A673 (cell line): ENCODE measurements around the gene FREY1. TPM values are rescaled to one million over a fixed set of nuclear protein-coding genes. Genes with fewer than 3 reads are reported as not detected.

Experiments
- BruUV-seq: library from RNA; stranded (reverse); fragments of 400-500 nt; replicated peaks from 2 replicates; lab custom pipeline; 2021; lab: Mats Ljungman, UMichigan
- CTCF ChIA-PET: fragments of 300-600 bp; sonication (Branson Sonifier 250); formaldehyde crosslinking; loops from one replicate; lab custom pipeline; 2022; ENCODE audit warnings: antibody characterized with exemption; lab: Charles Lee
- POLR2A ChIA-PET: fragments of 300-600 bp; sonication (Branson Sonifier 250); formaldehyde crosslinking; loops from one replicate; lab custom pipeline; 2022; ENCODE audit warnings: antibody characterized with exemption; ENCODE audit not compliant: low non-redundant PET; lab: Charles Lee
- DNase-seq: peaks from one replicate; pipeline ENCODE4 v3.0.0-alpha.2; 2015; ENCODE audit warnings: low spot score
- H3K27ac ChIP-seq: fragments of 200-600 bp; sonication (generic); 2 replicates; pipeline ENCODE4 v1.5.1; 2016; ENCODE audit warnings: mixed run types, low read depth, mild to moderate bottlenecking, mixed read lengths, antibody characterized with exemption, low read length; ENCODE audit not compliant: poor library complexity, severe bottlenecking
- H3K27me3 ChIP-seq: fragments of 200-600 bp; sonication (generic); replicated peaks from 2 replicates; pipeline ENCODE4 v1.6.1; 2017; ENCODE audit warnings: mixed run types, low read depth, mild to moderate bottlenecking, mixed read lengths, antibody characterized with exemption, low read length; ENCODE audit not compliant: insufficient read depth, poor library complexity
- H3K36me3 ChIP-seq: fragments of 200-600 bp; sonication (generic); 2 replicates; pipeline ENCODE4 v1.6.1; 2016; ENCODE audit warnings: mixed run types, mild to moderate bottlenecking, mixed read lengths, antibody characterized with exemption, low read length; ENCODE audit not compliant: insufficient read depth, poor library complexity, severe bottlenecking
- H3K4me1 ChIP-seq: fragments of 200-600 bp; sonication (generic); 2 replicates; pipeline ENCODE4 v1.6.1; 2017; ENCODE audit warnings: mixed run types, mild to moderate bottlenecking, mixed read lengths, antibody characterized with exemption, low read length; ENCODE audit not compliant: insufficient read depth, poor library complexity, severe bottlenecking
- H3K4me3 ChIP-seq: fragments of 200-600 bp; sonication (generic); 2 replicates; pipeline ENCODE4 v1.5.1; 2016; ENCODE audit warnings: low read depth, mixed run types, mild to moderate bottlenecking, mixed read lengths, low read length; ENCODE audit not compliant: poor library complexity, severe bottlenecking
- H3K9me3 ChIP-seq: fragments of 200-600 bp; sonication (generic); 2 replicates; pipeline ENCODE4 v1.6.1; 2016; ENCODE audit warnings: mixed run types, low read depth, mild to moderate bottlenecking, mixed read lengths, antibody characterized with exemption, low read length; ENCODE audit not compliant: poor library complexity, severe bottlenecking
- CTCF ChIP-seq: fragments of 300-800, 200-600 bp; sonication (generic); conservative IDR thresholded peaks from 2 replicates; pipeline ENCODE4 v1.5.1; 2017; ENCODE audit warnings: low read depth, mild to moderate bottlenecking, antibody characterized with exemption, low read length, moderate library complexity, mixed read lengths
- EZH2 ChIP-seq: fragments of 200-600 bp; sonication (generic); IDR thresholded peaks from 2 replicates; pipeline ENCODE4 v1.6.1; 2017; ENCODE audit warnings: borderline replicate concordance, low read depth, mild to moderate bottlenecking, mixed read lengths, antibody characterized with exemption, low read length; ENCODE audit not compliant: poor library complexity, severe bottlenecking
- intact Hi-C: fragments of 100-400 bp; cut with micrococcal nuclease; formaldehyde crosslinking; loops from one replicate; pipeline ENCODE4 v1.10.0; 2022; ENCODE audit not compliant: unreplicated experiment
- total RNA-seq: library from RNA; stranded (reverse); gene quantifications from 2 replicates; pipeline ENCODE4 v1.2.3, GENCODE V29; 2021

The FREY1 gene
- total RNA-seq, 1 experiment from 2014 or later: 3.8 TPM

DNA sequence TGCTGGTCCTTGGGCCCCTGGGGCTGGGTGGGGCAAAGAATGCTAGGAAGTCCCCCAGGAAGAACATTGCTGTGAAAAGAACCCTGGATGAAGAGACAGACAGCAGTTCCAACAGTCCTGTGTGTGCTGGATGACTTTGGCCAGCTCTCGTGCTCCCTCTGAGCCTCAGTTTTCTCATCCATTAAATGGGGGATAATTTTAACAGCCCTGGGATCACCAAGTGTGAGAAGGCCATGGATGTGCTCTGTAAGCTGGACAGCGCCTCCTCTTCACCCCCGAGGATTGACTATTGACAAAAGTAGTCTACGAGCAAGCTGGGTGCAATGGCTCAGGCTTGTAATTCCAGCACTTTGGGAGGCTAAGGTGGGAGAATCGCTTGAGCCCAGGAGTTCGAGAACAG lies 17.9 kb upstream of the FREY1 start:
- no peaks in the 10 kb centered on the region for H3K27me3 ChIP-seq
- TF ChIP-seq CTCF (no peak), EZH2 (no peak)
- TSS peak; percentile 36 for BruUV-seq
- intact Hi-C loops: no loop called here
- POLR2A ChIA-PET: no interaction called here
- no peak overlapping the region for H3K4me3 ChIP-seq
- H3K36me3 ChIP-seq: no peaks in the 10 kb centered on the region
- CTCF ChIA-PET: interaction anchor here (0.7 to 0.8 kb wide), 2 partner anchors 38 to 71 kb away, joined by 3 to 4 read pairs; no protein-coding TSS in a partner anchor
- H3K27ac ChIP-seq: no peak overlapping the region
- no peak for DNase-seq
- H3K4me1 ChIP-seq: peaks cover 7% of the 10 kb centered on the region
- H3K9me3 ChIP-seq: no peaks in the 10 kb centered on the region

DNA sequence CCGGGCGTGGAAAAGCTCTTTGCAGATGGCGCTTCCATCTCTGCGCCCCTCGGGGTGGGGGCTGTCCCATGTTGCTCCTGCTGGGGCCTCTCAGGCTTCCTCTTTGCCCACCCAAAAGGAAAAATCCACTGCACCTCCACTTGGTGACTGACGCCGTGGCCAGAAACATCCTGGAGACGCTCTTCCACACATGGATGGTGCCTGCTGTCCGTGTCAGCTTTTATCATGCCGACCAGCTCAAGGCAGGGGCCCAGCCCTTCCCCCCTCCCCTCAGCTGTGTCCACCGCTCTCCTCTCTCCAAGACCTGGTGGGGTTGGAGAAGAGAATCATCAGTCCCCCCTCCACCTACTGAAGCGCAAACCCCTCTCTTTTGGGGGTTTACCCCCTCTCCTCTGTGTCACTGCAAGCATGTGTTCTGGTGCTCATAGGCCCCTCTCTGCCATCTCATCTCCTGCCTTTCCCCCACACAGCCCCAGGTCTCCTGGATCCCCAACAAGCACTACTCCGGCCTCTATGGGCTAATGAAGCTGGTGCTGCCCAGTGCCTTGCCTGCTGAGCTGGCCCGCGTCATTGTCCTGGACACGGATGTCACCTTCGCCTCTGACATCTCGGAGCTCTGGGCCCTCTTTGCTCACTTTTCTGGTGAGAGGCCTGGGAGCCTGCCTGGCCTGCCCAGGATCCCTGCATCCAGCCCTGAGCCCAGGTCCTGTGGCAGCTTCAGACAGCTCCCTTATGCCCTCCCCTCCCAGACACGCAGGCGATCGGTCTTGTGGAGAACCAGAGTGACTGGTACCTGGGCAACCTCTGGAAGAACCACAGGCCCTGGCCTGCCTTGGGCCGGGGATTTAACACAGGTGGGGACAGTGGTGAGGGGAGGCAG lies 17.2 kb upstream of the FREY1 start:
- CTCF ChIA-PET: interaction anchor here (0.7 to 0.8 kb wide), 2 partner anchors 39 to 71 kb away, joined by 3 to 4 read pairs; no protein-coding TSS in a partner anchor
- no peak for DNase-seq
- no peaks in the 10 kb centered on the region for H3K9me3 ChIP-seq
- intact Hi-C loops: no loop called here
- no peak overlapping the region for H3K27ac ChIP-seq
- no TSS peak for BruUV-seq
- no peaks in the 10 kb centered on the region for H3K27me3 ChIP-seq
- no peaks in the 10 kb centered on the region for H3K36me3 ChIP-seq
- H3K4me3 ChIP-seq: no peak overlapping the region
- peaks cover 7% of the 10 kb centered on the region for H3K4me1 ChIP-seq
- TF ChIP-seq CTCF (no peak), EZH2 (no peak)
- POLR2A ChIA-PET: interaction anchor here (0.5 kb wide), 1 partner anchor 410 kb away, joined by 5 read pairs; no protein-coding TSS in a partner anchor

GRCh38 chr11:45922425-45923082 lies 15.5 kb upstream of the FREY1 start, which contains the start of gene LARGE2:
Gene LARGE2, plus strand, starts transcription at chr11:45922656. Its CDS starts 227 bp downstream, at chr11:45922883.
- peak within 1 kb of the TSS; percentile 66 for H3K4me3 ChIP-seq
- peak; percentile 77 for DNase-seq
- H3K9me3 ChIP-seq: no peaks in the 10 kb centered on the region
- ChIA-PET CTCF (no interaction called here), POLR2A (no interaction called here)
- no peak within 1 kb of the TSS for H3K27ac ChIP-seq
- TF ChIP-seq CTCF (no peak; the same call in 1 of the 2 replicates), EZH2 (no peak)
- intact Hi-C loops: no loop called here
- H3K4me1 ChIP-seq: peaks cover 7% of the 10 kb centered on the region
- no TSS peak for BruUV-seq
- no peaks in the 10 kb centered on the region for H3K36me3 ChIP-seq
- H3K27me3 ChIP-seq: no peaks in the 10 kb centered on the region
